Esophagus muscularis mucosa (tissue), 4 donors: Measurements from ENCODE around the gene DNAH14. TPM values are rescaled to one million over a fixed set of nuclear protein-coding genes. Genes with fewer than 3 reads are reported as not detected.
"Not testable (repeated sequence)": the region's sequence is repeated elsewhere in the genome, so short reads cannot be mapped to it uniquely, and the experiment has no call there.

ENCODE experiments used
- DNase-seq: peaks from one replicate; pipeline ENCODE4 v3.0.0-alpha.2; 2017; ENCODE audit errors: extremely low spot score
- H3K27ac ChIP-seq, 4 donors: fragments of 200-600 bp; sonication (generic); replicated peaks in 1 of 4; 1 replicate in 3 of 4; 2 replicates in 1 of 4; pipeline ENCODE4 v1.5.1; 2016 to 2019; ENCODE audit warnings: mild to moderate bottlenecking in 1 of 4
- H3K27me3 ChIP-seq, 4 donors: fragments of 200-600 bp; sonication (generic); one replicate each; pipeline versions ENCODE4 v1.5.1 to v1.6.0; 2016 to 2019
- H3K36me3 ChIP-seq, 4 donors: fragments of 200-600 bp; sonication (generic); one replicate each; pipeline ENCODE4 v1.5.1; 2016 to 2019
- H3K4me1 ChIP-seq, 4 donors: fragments of 200-600 bp; sonication (generic); one replicate each; pipeline ENCODE4 v1.5.1; 2016 to 2019
- H3K4me3 ChIP-seq, 4 donors: fragments of 200-600 bp; sonication (generic); 1 replicate in 2 of 4; 2 replicates in 2 of 4; pipeline ENCODE4 v1.5.1; 2016 to 2019; ENCODE audit warnings: mild to moderate bottlenecking in 4 of 4, moderate library complexity in 1 of 4
- H3K9me3 ChIP-seq, 4 donors: fragments of 200-600 bp; sonication (generic); 1 replicate in 3 of 4; 2 replicates in 1 of 4; pipeline ENCODE4 v1.5.1; 2016 to 2019
- EP300 ChIP-seq: sonication (generic); formaldehyde crosslinking; IDR thresholded peaks from one replicate; pipeline ENCODE4 v1.6.1; 2017; ENCODE audit warnings: antibody characterized with exemption
- POLR2A ChIP-seq: fragments of 450-650 bp; IDR thresholded peaks from one replicate; pipeline ENCODE4 v1.6.1; 2017; ENCODE audit warnings: antibody characterized with exemption, moderate library complexity, mild to moderate bottlenecking, low read depth
- POLR2AphosphoS5 ChIP-seq, 2 donors: sonication (generic); formaldehyde crosslinking; IDR thresholded peaks; one replicate each; pipeline ENCODE4 v1.6.1; 2017; ENCODE audit warnings: antibody characterized with exemption in 2 of 2
- WGBS: methylation state at CpG from one replicate; pipeline ENCODE4 v1.1.5; 2018; 5-methylcytosine and 5-hydroxymethylcytosine counted together
- intact Hi-C: fragments of 100-400 bp; cut with DNase I; formaldehyde crosslinking; loops from one replicate; pipeline ENCODE4 v1.15.1; 2023
- total RNA-seq, 4 donors: library from RNA; depleted of rRNA; stranded (reverse); fragments of >200 nt; gene quantifications; one replicate each; pipeline versions ENCODE4 v1.1.0 to v1.2.1, GENCODE V29; 2016
- TF ChIP-seq, protein P1 (sequence below), 3 experiments: fragments of 200-600 bp in 2 of 3; fragments of 450-650 bp in 1 of 3; sonication (generic) in 2 of 3; IDR thresholded peaks; one replicate each; pipeline ENCODE4 v1.5.1; 2017 to 2019; ENCODE audit warnings: antibody characterized with exemption in 3 of 3, mild to moderate bottlenecking in 2 of 3, moderate library complexity in 1 of 3

DNAH14 gene
- 10 to 100 TPM in 3 of 4 donors, 1 to 10 TPM in 1; 8.9 to 16.6 (median 15.6) TPM for total RNA-seq

- peaks cover 0 to 14% (median 9%) of the 10 kb centered on the region in 4 donors for H3K4me1 ChIP-seq
- H3K27me3 ChIP-seq: peaks cover 0 to 7% (median 0%) of the 10 kb centered on the region in 4 donors
- H3K9me3 ChIP-seq: peaks cover 5 to 24% (median 13%) of the 10 kb centered on the region in 4 donors
- H3K36me3 ChIP-seq: no peaks in the 10 kb centered on the region
- H3K27ac ChIP-seq: peak within 1 kb of the TSS; percentile 62 to 82 (median 72)
- TF ChIP-seq POLR2AphosphoS5 (IDR thresholded peaks at IDR 0.05) (peak; percentile 64 to 76), POLR2A (no peak)
- intact Hi-C loops: no loop called here
- H3K4me3 ChIP-seq: peak within 1 kb of the TSS; percentile 59 to 78 (median 63)
- WGBS: 9% methylated on average over 10 of the region's 75 CpGs
- DNase-seq: no peak
These were observed at the start of gene DNAH14 for GRCh38 chr1:224929335-224930237. Gene DNAH14, plus strand, starts transcription at chr1:224929675. Its CDS starts 23,028 bp downstream, at chr1:224952703.

DNA sequence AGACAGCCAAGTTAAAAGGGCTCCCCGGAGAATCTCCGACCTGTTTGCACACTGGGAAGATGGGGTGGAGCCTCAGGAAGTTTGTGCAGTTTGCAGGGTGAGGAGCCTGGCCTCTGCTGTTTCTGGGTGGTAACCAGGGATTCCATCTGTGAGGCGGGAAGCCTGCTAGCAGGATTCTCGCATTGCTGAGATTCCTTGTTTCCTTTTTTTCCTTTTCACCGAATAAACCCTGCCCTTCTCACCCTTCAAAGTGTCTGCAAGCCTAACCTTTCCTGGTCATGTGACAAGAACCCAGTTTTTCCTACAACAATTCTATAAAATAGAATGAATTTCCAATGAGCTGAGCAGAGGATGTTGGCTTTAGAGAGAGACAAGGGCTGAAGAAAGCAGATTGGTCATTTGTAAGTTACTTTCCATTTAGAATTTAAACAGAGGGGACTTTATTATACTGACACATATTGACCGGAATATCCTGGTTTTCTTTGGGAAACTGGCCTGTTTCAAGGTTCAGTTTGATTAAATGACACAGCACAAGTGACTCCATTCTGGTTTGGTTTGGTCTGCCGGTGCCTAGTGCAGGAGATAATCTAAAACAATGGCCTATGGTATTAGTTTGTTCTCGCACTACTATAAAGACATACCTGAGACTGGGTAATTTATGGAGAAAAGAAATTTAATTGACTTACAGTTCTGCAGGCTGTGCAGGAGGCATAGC lies 48.7 kb upstream of the DNAH14 start:
- TF ChIP-seq EP300: no peak
- no peak for TF ChIP-seq POLR2A
- TF ChIP-seq, protein P1, sequence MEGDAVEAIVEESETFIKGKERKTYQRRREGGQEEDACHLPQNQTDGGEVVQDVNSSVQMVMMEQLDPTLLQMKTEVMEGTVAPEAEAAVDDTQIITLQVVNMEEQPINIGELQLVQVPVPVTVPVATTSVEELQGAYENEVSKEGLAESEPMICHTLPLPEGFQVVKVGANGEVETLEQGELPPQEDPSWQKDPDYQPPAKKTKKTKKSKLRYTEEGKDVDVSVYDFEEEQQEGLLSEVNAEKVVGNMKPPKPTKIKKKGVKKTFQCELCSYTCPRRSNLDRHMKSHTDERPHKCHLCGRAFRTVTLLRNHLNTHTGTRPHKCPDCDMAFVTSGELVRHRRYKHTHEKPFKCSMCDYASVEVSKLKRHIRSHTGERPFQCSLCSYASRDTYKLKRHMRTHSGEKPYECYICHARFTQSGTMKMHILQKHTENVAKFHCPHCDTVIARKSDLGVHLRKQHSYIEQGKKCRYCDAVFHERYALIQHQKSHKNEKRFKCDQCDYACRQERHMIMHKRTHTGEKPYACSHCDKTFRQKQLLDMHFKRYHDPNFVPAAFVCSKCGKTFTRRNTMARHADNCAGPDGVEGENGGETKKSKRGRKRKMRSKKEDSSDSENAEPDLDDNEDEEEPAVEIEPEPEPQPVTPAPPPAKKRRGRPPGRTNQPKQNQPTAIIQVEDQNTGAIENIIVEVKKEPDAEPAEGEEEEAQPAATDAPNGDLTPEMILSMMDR (IDR thresholded peaks at IDR 0.05): no peak
- no peak for TF ChIP-seq POLR2AphosphoS5 (IDR thresholded peaks at IDR 0.05)
- Histone ChIP-seq H3K4me3 (no peak overlapping the region), H3K27me3 (no peaks in the 10 kb centered on the region), H3K9me3 (peaks cover 0 to 5% (median 0%) of the 10 kb centered on the region in 4 donors), H3K36me3 (no peaks in the 10 kb centered on the region), H3K4me1 (peaks cover 0 to 36% (median 27%) of the 10 kb centered on the region in 4 donors), H3K27ac (no peak overlapping the region)
- 62% methylated on average over 8 of the region's 8 CpGs for WGBS
- intact Hi-C loops: no loop called here
- DNase-seq: no peak

- H3K36me3 ChIP-seq, H3K9me3 ChIP-seq, H3K4me3 ChIP-seq, H3K27ac ChIP-seq, DNase-seq, intact Hi-C loops, H3K27me3 ChIP-seq: not testable (repeated sequence)
- WGBS: 93% methylated on average over 5 of the region's 5 CpGs
- peaks cover 0 to 36% (median 27%) of the 10 kb centered on the region in 4 donors for H3K4me1 ChIP-seq
These were observed 48.2 kb upstream of the DNAH14 start for GRCh38 chr1:224881308-224881692.

DNA sequence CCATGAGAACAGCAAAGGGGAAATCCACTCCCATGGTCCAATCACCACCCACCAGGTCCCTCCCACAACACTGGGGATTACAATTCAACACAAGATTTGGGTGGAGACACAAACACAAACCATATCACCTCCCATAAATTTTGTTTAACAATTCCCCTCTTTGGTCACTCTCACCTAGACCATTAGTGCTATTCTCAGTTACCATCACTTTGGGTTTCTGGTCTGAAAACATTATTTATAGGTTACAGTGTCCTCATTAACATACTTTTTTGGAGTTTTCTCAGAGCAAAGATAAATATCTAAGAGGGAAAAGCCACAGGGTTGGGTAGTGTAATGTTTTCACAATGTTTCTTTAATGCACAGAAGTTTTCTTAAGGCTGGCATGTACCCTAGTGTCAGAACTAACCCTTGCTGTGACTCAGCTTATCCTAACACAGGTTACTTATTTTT lies 47.7 kb upstream of the DNAH14 start:
- peaks cover 0 to 6% (median 0%) of the 10 kb centered on the region in 4 donors for H3K9me3 ChIP-seq
- H3K27me3 ChIP-seq: no peaks in the 10 kb centered on the region
- TF ChIP-seq, protein P1 (IDR thresholded peaks at IDR 0.05): no peak
- TF ChIP-seq POLR2A: no peak
- no peak overlapping the region for H3K4me3 ChIP-seq
- no peaks in the 10 kb centered on the region for H3K36me3 ChIP-seq
- H3K4me1 ChIP-seq: peaks cover 0 to 36% (median 27%) of the 10 kb centered on the region in 4 donors
- DNase-seq: no peak
- H3K27ac ChIP-seq: no peak overlapping the region
- intact Hi-C loops: no loop called here

GRCh38 chr1:224882264-224882663 lies 47.2 kb upstream of the DNAH14 start:
- Histone ChIP-seq H3K9me3 (peaks cover 0 to 6% (median 0%) of the 10 kb centered on the region in 4 donors), H3K4me3 (no peak overlapping the region), H3K27ac (no peak overlapping the region), H3K27me3 (no peaks in the 10 kb centered on the region), H3K4me1 (peaks cover 0 to 36% (median 27%) of the 10 kb centered on the region in 4 donors), H3K36me3 (no peaks in the 10 kb centered on the region)
- TF ChIP-seq EP300: no peak
- TF ChIP-seq, protein P1 (IDR thresholded peaks at IDR 0.05): no peak
- TF ChIP-seq POLR2AphosphoS5 (IDR thresholded peaks at IDR 0.05): no peak
- no peak for TF ChIP-seq POLR2A
- DNase-seq: no peak
- 38% methylated on average over 4 of the region's 4 CpGs for whole genome bisulfite sequencing
- intact Hi-C loops: no loop called here
